NCI-H2171 (cell line): ENCODE data around the gene RBMS3.
"Not testable (repeated sequence)": the region's sequence is repeated elsewhere in the genome, so short reads cannot be mapped to it uniquely, and the experiment has no call there.

Experiments used
- DNase-seq: peaks from one replicate; lab custom pipeline; 2025; lab: John Stamatoyannopoulos, UW

Gene RBMS3

GRCh38 chr3:29481969-29482767 is 201.3 kb downstream of the RBMS3 start:
- DNase-seq: no peak

- DNase-seq: no peak
Measured at GRCh38 chr3:29484633-29485032, 203.8 kb downstream of the RBMS3 start.

- no peak for DNase-seq
Measured at GRCh38 chr3:29486096-29486495, 205.2 kb downstream of the RBMS3 start.

- DNase-seq: no peak
Measured at GRCh38 chr3:29486917-29487316, 206.0 kb downstream of the RBMS3 start.

- DNase-seq: no peak
Measured at GRCh38 chr3:29488922-29489321, 208.1 kb downstream of the RBMS3 start.

- no peak for DNase-seq
Measured at GRCh38 chr3:29493109-29493508, 212.2 kb downstream of the RBMS3 start.

GRCh38 chr3:29494305-29495036 is 213.6 kb downstream of the RBMS3 start:
- DNase-seq: no peak

- DNase-seq: no peak
Measured at GRCh38 chr3:29497282-29497681, 216.4 kb downstream of the RBMS3 start.

- no peak for DNase-seq
Measured at GRCh38 chr3:29502771-29503170, 221.9 kb downstream of the RBMS3 start.

- no peak for DNase-seq
Measured at GRCh38 chr3:29503314-29503713, 222.4 kb downstream of the RBMS3 start.

GRCh38 chr3:29503958-29504357 is 223.1 kb downstream of the RBMS3 start:
- no peak for DNase-seq

- DNase-seq: no peak
Measured at GRCh38 chr3:29506502-29506901, 225.6 kb downstream of the RBMS3 start.

- DNase-seq: no peak
Measured at GRCh38 chr3:29511701-29512100, 230.8 kb downstream of the RBMS3 start.

- no peak for DNase-seq
Measured at GRCh38 chr3:29512641-29513040, 231.8 kb downstream of the RBMS3 start.

- no peak for DNase-seq
Measured at GRCh38 chr3:29513236-29513635, 232.4 kb downstream of the RBMS3 start.

- no peak for DNase-seq
Measured at GRCh38 chr3:29514170-29514569, 233.3 kb downstream of the RBMS3 start.

- DNase-seq: no peak
Measured at GRCh38 chr3:29514912-29515311, 234.0 kb downstream of the RBMS3 start.

- DNase-seq: no peak
Measured at GRCh38 chr3:29515451-29515850, 234.6 kb downstream of the RBMS3 start.

GRCh38 chr3:29516164-29516563 is 235.3 kb downstream of the RBMS3 start:
- no peak for DNase-seq

- no peak for DNase-seq
Measured at GRCh38 chr3:29520764-29521163, 239.9 kb downstream of the RBMS3 start.

GRCh38 chr3:29521293-29521692 is 240.4 kb downstream of the RBMS3 start:
- DNase-seq: no peak

GRCh38 chr3:29521751-29522150 is 240.9 kb downstream of the RBMS3 start:
- DNase-seq: no peak

- DNase-seq: not testable (repeated sequence)
Measured at GRCh38 chr3:29524433-29524832, 243.6 kb downstream of the RBMS3 start.
